ENCODE data around the gene LDB3.

The LDB3 gene

GRCh38 chr10:86769991-86770390 is 101.7 kb downstream of the LDB3 start:
- no peak for DNase-seq

GRCh38 chr10:86770412-86770960 is 102.2 kb downstream of the LDB3 start:
- no peak for DNase-seq

GRCh38 chr10:86773498-86773897 is 105.2 kb downstream of the LDB3 start:
- no peak for DNase-seq

- no peak for DNase-seq
Observed at GRCh38 chr10:86775056-86775869, 107.0 kb downstream of the LDB3 start.

GRCh38 chr10:86775870-86776180 is 107.5 kb downstream of the LDB3 start:
- DNase-seq = no peak

GRCh38 chr10:86779220-86780017 is 111.1 kb downstream of the LDB3 start:
- no peak for DNase-seq

GRCh38 chr10:86782701-86783418 is 114.5 kb downstream of the LDB3 start:
- no peak for DNase-seq

- DNase-seq = no peak
Observed at GRCh38 chr10:86785037-86785436, 116.7 kb downstream of the LDB3 start.
